ENCODE results near the gene CTR9.

CTR9 gene

DNA sequence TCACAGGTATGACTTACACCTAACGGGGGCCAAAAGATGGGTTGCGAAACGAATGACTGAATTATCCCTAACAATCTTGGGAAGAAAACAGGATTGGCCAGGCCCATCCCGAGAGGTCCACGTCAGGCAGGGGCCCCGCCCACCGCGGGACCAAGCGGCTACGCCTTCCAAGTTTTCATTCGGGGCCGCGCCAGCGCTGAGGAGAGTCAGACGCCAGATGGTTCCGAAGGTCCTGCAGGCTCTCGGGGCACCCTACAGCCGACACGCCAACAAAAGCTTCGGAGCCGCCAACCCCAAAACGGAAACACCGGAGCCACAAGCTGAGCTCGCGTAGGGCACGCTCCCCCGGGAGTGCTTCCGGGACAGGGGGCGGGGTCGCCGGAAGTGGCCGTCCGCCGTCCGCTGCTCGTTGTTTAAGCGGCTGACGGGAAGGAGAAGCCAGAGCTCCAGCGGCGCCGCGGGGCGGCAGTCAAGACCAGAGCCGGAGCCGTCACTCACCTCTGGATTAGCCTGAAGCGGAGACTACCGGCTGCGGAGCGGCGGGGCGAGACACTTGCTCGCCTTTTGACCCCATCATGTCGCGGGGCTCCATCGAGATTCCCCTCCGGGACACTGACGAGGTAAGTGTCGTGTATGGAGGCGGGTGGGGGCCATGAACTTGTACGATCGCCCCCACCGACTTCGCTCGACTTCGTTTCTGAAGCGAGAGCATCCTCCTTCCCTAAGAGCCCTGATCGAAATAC is at the start of gene CTR9:
Gene CTR9 (plus strand): TSS at position 409 of the 743 bp plus-strand sequence. CDS start 167 bp downstream, at position 576.
- DNase-seq (ENCODE audit: low read depth in 1 of 2, low spot score in 1 of 2) = peak; percentile 81 to 86

DNA sequence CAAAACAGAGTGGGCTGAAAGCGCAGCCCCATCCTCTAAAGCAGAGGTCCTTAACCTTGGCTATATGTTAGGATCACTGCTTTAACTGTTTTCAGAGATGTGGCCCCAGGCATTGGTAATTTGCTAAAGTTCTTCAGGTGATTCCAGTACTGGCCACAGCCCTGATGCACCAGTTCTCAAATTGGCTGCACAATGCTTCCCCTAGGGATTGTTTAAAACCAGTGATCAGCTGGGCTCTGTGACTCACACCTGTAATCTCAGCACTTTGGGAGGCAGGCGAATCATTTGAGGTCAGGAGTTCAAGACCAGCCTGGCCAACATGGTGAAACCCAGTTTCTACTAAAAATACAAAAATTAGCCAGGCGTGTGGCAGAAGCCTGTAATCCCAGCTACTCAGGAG is 49.1 kb upstream of the CTR9 start:
- DNase-seq (ENCODE audit: low read depth in 1 of 2, low spot score in 1 of 2) = no peak

DNA sequence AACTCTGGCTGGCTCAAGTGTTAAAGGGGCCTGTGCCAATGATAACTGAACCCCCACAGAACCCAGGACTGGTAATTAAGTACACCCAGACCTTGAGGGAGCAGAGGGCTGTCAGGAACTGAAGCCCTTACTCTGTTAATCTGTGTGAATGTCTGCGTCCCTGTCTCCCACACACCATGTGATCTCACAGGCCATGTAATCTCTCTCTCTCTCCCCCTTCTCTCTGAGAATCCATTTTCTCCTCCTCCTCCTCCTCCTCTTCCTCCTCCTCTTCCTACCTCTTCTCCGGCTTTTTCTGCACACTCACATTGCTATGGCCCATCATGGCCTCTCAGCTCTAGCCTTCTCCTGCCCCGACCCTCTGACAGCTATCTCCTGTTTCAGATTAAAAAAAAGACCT is 42.9 kb upstream of the CTR9 start:
- DNase-seq (ENCODE audit: low read depth in 1 of 2, low spot score in 1 of 2) = no peak

- DNase-seq (ENCODE audit: low read depth in 1 of 2, low spot score in 1 of 2) = no peak
These were observed 41.6 kb upstream of the CTR9 start for GRCh38 chr11:10709299-10710086.

DNA sequence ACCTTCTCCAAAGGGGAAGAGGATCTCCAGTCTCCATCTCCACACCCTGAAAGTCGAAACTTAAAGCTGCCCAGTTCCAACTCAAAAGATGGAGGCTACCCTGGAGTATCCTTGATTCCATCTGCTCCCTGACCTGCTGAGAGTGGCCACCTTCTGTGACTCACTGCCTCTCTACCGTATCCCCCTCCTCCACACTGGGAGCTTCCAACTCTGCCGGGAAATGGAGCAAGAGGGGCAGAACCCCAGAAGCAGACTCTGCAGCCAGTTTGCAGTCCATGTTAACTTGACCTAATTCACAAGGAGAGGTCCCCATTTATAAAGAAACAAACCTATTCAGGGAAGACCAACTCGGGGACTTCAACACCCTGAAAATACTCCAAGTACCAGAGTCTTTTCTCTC is 35.5 kb upstream of the CTR9 start:
- no peak for DNase-seq (ENCODE audit: low read depth in 1 of 2, low spot score in 1 of 2)

DNA sequence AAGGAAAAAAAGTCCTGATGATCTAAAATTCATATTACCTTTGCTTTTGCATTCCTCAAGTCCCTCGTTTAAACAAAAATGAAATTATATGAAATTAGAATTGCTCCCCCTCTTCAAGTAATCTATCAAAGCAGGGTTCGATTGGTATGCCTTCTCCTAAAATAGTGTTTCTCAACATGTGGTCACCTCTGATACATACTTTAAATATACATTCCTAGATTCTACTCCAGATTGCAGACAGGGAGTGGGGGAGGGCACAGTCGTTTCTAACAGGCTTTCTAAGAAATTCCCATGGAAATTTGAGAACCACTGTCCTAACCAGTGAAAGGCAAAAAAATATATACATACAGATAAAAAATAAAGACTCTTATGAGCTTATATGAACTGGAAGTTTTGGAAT is 34.9 kb upstream of the CTR9 start:
- DNase-seq (ENCODE audit: low read depth in 1 of 2, low spot score in 1 of 2) = no peak

DNA sequence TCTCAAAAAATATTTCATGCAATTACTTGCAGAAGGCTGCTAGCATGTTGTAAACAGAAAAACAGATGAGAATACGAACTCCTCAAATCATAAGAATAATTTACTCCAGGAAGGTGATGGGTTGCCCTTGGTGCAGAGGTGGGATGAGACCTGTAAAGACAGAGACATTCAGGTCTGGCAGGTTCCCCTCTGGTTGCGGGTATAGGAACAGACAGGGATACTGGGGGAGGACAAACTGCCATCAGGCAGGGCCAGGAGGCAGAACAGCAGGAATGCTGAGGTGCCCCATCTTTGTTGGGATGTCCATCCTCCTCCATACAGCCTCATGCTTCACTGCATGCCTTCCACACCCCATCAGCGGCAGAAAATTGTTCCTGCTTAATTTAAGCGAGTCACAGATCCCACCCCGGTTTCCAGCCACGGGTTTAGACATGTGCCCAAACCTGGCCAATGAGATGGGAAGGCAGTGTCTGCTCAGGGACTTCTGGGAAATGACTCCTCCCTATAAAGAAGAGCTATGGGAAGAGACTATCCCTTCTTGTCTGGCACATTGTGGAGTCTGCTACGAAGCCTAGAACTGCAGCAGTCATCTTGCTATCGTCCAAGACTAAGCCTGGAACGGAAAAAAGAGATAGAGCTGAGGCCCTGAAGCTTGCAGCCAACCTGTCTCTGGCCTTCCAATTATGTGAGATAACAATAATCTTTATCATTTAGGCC is 34.3 kb upstream of the CTR9 start:
- no peak for DNase-seq (ENCODE audit: low read depth in 1 of 2, low spot score in 1 of 2)

DNA sequence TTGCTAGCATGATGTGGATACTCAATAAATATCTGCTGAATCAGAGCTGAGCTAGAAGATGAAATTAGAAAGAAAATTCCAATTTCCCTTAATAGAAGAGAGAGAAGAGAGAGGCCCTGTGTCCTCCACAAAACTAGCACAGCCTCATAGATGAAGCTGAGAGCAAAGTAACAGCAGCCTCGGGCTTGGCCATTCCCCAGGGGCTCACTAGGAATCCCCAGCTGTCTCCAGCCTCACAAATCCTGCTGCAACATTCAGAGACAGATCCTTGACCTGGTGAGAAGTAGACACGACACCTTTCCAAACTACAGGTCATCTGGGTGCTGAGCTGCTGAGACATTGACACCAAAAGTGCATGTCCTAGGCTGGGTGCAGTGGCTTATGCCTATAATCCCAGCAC is 31.4 kb upstream of the CTR9 start:
- DNase-seq (ENCODE audit: low read depth in 1 of 2, low spot score in 1 of 2) = no peak

- DNase-seq (ENCODE audit: low read depth in 1 of 2, low spot score in 1 of 2) = no peak
These were observed 30.1 kb upstream of the CTR9 start for GRCh38 chr11:10720881-10721376.

DNA sequence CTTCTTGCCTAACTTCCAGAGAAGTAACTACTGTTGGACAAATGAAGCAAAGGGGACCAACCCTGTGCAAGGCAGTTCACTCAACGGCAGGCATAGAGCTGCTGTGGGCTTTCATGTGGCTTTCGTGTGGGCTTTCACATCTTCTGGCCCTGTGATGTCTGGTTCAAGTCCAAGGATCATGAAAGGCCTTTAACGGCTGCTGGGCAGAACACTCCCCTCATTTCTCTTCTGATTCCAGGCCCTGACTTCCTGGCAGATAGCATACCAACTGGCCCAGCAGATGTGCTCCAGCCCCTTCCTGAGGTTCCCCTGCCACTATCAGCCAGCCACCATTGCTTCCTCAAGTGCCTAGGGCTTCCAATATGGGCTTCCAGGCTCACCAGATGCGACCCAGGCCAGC is 28.7 kb upstream of the CTR9 start:
- no peak for DNase-seq (ENCODE audit: low read depth in 1 of 2, low spot score in 1 of 2)

DNA sequence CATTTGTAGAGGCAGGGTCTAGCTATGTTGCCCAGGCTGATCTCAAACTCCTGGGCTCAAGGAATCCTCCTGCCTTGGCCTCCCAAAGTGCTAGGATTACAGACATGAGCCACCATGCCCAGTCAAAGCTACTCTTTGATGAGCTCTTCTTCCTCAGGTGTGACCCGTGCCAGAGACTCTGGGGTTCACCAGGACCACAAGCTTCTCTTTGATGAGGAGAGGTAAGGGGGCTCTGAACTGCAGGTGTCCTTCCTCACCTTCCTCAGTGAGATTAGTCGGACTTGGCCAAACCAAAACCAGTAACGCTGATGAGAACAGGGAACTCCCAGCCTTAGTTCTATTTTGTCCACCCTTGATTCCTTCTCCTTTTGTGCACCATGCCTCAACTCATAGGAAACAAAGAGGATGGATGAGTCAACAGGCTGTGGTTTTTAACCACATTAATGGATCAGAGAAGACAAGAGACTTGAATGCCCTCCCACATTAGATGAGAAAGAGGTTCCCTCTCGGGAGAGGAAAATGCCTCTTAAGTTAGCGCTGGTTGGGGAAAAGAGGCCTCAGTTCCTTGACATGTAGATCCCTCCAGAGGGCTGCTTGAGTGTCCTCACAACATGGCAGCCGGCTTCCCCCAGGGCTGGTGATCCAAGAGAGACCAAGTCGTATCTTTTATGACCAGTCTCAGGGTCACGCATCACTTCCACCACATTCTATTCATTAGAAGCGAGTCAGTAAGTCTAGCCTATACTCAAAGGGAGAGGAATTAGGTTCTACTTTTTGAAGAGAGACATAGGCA is 25.7 kb upstream of the CTR9 start:
- DNase-seq (ENCODE audit: low read depth in 1 of 2, low spot score in 1 of 2) = peak in 1 of 2 donors; percentile 25

DNA sequence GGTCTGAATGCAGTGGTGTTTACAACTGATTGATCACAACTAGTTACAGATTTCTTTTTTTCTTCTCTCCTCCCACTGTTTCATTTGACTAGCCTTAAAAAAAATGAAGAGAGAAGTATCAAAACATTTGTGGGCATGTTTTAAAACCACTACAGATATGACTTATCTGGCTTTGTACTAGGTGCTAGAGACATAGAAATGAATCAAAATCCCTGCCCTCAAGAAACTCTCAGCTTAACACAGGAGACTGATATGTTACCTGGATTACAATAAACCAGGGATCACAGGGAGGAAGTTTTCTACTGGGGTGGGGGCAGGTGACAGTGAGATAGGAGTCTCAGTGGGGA is 25.2 kb upstream of the CTR9 start:
- no peak for DNase-seq (ENCODE audit: low read depth in 1 of 2, low spot score in 1 of 2)

DNA sequence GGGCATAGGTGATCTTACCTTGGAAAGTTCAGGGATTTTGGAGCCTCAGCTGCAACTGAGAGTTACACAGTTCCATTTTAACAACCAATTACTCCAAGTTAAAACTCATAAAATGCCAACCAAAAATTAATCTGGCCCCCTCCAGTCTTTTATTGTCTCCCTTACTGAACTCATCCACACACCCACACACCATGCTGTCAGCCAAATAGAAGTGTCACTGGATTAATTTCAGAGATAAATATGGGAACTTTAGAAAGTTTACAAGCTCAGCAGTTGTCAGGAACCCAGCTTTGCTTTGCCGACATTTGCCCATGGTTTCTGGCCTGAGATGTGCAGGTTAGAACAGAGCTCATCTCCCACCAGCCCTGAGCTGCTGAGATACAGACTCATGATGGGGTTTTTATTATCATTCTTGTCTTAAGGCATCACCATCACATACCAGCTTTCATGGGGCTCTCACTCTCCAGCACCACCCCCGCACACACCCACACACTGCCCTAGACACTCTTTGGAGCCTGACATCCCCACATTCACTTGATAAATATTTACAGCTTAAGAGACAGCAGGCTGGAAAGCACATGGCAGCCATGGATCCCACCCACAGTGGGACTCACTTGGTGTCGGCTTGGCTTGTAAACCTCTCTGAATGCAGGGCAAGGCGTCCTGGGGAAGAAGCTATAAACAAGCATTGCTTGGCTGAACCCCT is 23.7 kb upstream of the CTR9 start:
- no peak for DNase-seq (ENCODE audit: low read depth in 1 of 2, low spot score in 1 of 2)

DNA sequence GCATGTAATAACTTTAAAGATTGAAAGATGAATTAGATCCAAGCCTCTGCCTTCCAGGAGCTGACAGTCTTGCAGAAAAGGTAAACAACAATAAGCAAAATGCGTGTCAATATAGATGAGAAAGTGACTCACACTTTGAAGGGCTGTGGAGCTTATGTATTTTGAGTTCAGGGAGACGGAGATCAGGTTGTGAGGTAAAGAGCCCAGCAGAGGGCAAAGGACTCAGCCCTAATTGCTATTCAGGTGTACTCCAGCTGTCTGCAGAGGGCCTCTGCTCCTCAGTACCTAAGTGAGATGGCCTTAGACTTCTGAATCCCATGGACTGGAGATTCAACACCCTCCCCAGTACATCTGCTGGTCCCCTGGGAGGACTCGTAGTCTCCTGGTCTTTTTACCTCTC is 22.9 kb upstream of the CTR9 start:
- DNase-seq (ENCODE audit: low read depth in 1 of 2, low spot score in 1 of 2) = no peak

DNA sequence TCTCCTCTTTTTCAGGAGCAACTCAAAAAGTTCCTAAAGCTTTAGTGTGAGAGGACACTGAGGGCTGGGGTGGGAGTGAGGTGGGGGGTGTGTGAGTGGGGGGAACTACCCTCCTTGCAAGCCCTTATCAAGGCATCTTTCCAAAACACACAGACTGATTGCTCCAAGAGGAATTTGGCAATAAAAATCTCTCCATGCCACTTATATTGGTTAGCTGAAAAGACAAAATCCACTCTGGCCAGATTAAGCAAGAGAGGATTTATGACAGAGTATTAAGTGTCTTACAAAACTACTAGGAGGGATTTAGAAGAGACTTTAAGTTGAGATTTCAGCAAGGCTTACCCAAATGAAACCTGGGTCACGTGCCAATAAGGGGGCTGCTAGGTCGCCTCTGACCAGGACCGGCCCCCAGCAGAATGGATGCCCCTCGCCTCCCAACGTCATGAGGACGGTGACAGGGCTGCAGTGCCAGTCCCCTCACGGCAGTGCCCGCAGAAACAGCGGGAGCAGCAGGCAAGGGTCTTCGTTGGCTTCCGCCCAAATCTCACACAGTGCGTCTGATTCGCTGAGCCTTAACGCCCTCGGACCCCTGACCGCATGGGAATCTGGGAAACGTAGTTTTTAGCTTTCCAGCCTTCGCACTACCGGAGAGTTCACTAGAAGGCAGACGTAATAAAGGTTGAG is 22.1 kb upstream of the CTR9 start:
- no peak for DNase-seq (ENCODE audit: low read depth in 1 of 2, low spot score in 1 of 2)

GRCh38 chr11:10730151-10730550 is 20.9 kb upstream of the CTR9 start:
- no peak for DNase-seq (ENCODE audit: low read depth in 1 of 2, low spot score in 1 of 2)

- no peak for DNase-seq (ENCODE audit: low read depth in 1 of 2, low spot score in 1 of 2)
These were observed 19.9 kb upstream of the CTR9 start for GRCh38 chr11:10731064-10731680.

DNA sequence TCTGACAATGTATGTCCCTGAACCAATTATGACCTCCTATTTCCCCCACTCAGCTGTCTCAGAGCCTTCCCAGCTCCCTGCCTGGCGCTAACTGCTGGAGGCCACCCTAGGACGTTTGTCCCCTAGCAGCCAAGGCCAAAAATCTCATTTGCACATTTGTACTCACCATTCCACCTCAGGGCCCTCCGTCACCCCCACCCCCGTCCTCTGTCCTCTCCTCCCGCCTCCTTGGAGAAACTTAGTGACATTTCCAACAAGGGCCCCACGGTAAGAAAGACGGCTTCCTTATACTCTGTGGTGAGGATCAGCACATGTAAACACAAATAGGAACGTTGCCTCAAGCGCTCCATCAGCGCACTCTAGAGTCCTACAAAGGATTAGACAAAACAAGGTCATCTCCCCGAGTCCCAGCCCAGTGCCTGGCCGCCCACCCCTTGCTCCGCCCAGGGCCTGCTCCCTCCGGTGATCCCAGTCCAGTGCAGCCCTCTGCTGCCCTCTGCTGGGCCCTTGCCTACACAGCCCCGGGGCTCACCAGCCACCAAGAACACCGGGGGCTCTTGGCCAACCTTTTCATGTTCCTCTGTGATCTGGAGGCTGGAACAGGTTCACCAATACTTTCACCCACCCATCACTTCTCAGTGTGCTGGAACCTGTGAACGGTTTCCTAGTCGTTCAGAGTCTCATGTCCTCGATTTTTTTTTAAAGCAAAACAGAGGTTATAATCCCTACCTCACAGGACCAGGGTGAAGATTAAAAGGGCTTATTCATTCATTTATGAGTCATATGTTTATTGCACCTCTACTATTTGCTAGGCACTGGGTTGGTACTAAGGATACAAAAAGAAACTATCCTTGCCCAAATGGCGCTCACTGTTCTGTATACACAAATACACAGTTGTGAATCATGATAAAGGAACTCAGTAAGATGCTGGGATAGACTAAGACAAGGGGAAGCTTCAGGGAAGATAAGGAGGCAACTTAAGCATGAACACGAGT is 15.3 kb upstream of the CTR9 start:
- DNase-seq (ENCODE audit: low read depth in 1 of 2, low spot score in 1 of 2) = peak; percentile 84

Data from activated CD4-positive, alpha-beta T cell treated with anti-CD3 and anti-CD28 coated beads, Interleukin-2, amount 50 U/mL, for 24 hours (primary cell).